ENCODE results near the gene CANT1. TPM values are rescaled to one million over a fixed set of nuclear protein-coding genes. Genes with fewer than 3 reads are reported as not detected.

CANT1 gene
- total and polyA plus RNA-seq, 9 of the 15 experiments (the other 6 are each of a cell fraction or from before 2014, with no cell fraction given), result 2.7 to 66.4 (median 22.5) TPM

DNA sequence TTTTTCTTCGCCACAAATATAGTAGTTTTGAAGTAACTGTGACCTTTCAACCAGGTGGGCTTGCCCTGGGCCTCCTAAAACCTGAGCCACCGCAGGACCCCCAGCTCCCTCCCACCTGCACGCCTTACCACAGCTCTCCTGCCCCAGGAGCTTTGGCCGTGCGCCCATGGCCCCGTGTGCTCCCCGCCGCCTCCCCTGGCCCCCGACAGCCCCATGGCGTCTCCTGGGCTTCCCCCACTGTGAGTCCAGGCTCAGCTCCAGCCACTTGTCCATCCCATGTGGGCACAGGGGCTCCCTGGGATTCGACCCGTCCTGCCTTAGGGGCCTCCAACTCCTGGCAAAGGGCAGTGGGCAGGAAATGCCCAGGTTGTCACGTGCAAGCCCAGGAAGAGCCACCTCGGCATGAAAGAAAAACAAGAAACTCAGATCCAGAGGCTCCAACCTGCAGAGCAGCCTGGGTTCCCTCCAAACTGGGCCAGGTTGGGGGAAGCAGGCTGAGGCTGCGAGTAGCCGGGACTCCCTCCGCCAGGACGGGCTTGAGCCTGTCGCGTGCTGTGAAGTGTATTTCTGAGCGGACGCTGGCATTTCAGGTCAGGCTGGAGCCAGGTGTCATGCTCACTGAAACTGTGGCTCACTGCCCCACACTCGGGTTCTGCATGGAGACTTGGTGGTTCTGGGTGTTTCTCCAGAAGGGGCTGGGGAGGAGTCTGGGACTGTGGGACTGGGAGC lies 35.6 kb downstream of the CANT1 start:
- CTCF ChIA-PET (ENCODE audit: low intra/inter-chr PET ratio), result no interaction called here
- in situ Hi-C loops (cut with MboI), result no loop called here
- intact Hi-C loops (cut with micrococcal nuclease), result no loop called here

More for the DNA sequence above, 35.6 kb downstream of the CANT1 start:
- Histone ChIP-seq H3K4me2 (ENCODE audit: insufficient read depth, low read length) (no peak overlapping the region), H3K4me3 (no peak overlapping the region), H3K27ac (ENCODE audit: extremely low read depth, low read depth, low read length) (no peak overlapping the region), H3K9ac (ENCODE audit: insufficient read depth in 1 of 2, low read depth in 2 of 2, low read length in 2 of 2) (no peak overlapping the region), H3K79me2 (ENCODE audit: control insufficient read depth, insufficient read depth, low read length) (no peaks in the 10 kb centered on the region), H3K9me3 (replicated peaks; ENCODE audit: control insufficient read depth, insufficient read depth, low read depth, low read length) (no peaks in the 10 kb centered on the region), H3K4me1 (replicated peaks in 1 of 2; ENCODE audit: control insufficient read depth in 2 of 2, insufficient read depth in 2 of 2, low read length in 2 of 2) (peaks cover 0 to 65% of the 10 kb centered on the region in 2 experiments; a peak in 2 of 5 replicates), H3K36me3 (ENCODE audit: control insufficient read depth, insufficient read depth, low read length) (no peaks in the 10 kb centered on the region), H2AFZ (ENCODE audit: low read depth, low read length) (no peak overlapping the region), H4K20me1 (replicated peaks; ENCODE audit: control insufficient read depth, insufficient read depth, low read length) (no peaks in the 10 kb centered on the region), H3K9me1 (ENCODE audit: control insufficient read depth, insufficient read depth, low read length) (no peaks in the 10 kb centered on the region), H3K27me3 (ENCODE audit: control insufficient read depth in 2 of 2, insufficient read depth in 2 of 2, low read length in 2 of 2) (peaks cover 10 to 21% of the 10 kb centered on the region in 2 experiments)
- ATAC-seq (no peak), DNase-seq (ENCODE audit: extremely low read depth in 1 of 4, low spot score in 3 of 4) (no peak), FAIRE-seq (no peak)
- TF ChIP-seq MED1 (CRISPR knock-in tag; IDR thresholded peaks at IDR 0.05; ENCODE audit: borderline replicate concordance), result no peak
- no peak for TF ChIP-seq KAT2B (IDR thresholded peaks at IDR 0.05; ENCODE audit: low read depth, low read length)
- no peak for TF ChIP-seq ZNF347 (CRISPR knock-in tag; IDR thresholded peaks at IDR 0.05; ENCODE audit: low read depth)
- TF ChIP-seq, protein P1, sequence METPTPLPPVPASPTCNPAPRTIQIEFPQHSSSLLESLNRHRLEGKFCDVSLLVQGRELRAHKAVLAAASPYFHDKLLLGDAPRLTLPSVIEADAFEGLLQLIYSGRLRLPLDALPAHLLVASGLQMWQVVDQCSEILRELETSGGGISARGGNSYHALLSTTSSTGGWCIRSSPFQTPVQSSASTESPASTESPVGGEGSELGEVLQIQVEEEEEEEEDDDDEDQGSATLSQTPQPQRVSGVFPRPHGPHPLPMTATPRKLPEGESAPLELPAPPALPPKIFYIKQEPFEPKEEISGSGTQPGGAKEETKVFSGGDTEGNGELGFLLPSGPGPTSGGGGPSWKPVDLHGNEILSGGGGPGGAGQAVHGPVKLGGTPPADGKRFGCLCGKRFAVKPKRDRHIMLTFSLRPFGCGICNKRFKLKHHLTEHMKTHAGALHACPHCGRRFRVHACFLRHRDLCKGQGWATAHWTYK (CRISPR knock-in tag; IDR thresholded peaks at IDR 0.05), result no peak
- TF ChIP-seq, protein P2, sequence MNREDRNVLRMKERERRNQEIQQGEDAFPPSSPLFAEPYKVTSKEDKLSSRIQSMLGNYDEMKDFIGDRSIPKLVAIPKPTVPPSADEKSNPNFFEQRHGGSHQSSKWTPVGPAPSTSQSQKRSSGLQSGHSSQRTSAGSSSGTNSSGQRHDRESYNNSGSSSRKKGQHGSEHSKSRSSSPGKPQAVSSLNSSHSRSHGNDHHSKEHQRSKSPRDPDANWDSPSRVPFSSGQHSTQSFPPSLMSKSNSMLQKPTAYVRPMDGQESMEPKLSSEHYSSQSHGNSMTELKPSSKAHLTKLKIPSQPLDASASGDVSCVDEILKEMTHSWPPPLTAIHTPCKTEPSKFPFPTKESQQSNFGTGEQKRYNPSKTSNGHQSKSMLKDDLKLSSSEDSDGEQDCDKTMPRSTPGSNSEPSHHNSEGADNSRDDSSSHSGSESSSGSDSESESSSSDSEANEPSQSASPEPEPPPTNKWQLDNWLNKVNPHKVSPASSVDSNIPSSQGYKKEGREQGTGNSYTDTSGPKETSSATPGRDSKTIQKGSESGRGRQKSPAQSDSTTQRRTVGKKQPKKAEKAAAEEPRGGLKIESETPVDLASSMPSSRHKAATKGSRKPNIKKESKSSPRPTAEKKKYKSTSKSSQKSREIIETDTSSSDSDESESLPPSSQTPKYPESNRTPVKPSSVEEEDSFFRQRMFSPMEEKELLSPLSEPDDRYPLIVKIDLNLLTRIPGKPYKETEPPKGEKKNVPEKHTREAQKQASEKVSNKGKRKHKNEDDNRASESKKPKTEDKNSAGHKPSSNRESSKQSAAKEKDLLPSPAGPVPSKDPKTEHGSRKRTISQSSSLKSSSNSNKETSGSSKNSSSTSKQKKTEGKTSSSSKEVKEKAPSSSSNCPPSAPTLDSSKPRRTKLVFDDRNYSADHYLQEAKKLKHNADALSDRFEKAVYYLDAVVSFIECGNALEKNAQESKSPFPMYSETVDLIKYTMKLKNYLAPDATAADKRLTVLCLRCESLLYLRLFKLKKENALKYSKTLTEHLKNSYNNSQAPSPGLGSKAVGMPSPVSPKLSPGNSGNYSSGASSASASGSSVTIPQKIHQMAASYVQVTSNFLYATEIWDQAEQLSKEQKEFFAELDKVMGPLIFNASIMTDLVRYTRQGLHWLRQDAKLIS (CRISPR knock-in tag; IDR thresholded peaks at IDR 0.05), result no peak
- no peak for TF ChIP-seq NR2C2 (CRISPR knock-in tag; IDR thresholded peaks at IDR 0.05)
- no peak for TF ChIP-seq NR2C2 (tag; IDR thresholded peaks at IDR 0.05)
- no peak for TF ChIP-seq PHB (CRISPR knock-in tag; IDR thresholded peaks at IDR 0.05)
- BruUV-seq (replicated peaks), result no TSS peak
- POLR2A ChIA-PET, result interaction anchor here (0.8 kb wide), 1 partner anchor 1337 kb away, joined by 3 read pairs; no protein-coding TSS in a partner anchor
- 63% methylated on average over 17 of the region's 23 CpGs for WGBS (ENCODE audit: insufficient coverage, low coverage, missing lambda C conversion rate)
